ENCODE results near the gene CACNA2D2. TPM values are rescaled to one million over a fixed set of nuclear protein-coding genes. Genes with fewer than 3 reads are reported as not detected.

CACNA2D2 gene
- total RNA-seq, 4 donors from 2014 or later, result 1.1 to 2.0 (median 1.6) TPM

DNA sequence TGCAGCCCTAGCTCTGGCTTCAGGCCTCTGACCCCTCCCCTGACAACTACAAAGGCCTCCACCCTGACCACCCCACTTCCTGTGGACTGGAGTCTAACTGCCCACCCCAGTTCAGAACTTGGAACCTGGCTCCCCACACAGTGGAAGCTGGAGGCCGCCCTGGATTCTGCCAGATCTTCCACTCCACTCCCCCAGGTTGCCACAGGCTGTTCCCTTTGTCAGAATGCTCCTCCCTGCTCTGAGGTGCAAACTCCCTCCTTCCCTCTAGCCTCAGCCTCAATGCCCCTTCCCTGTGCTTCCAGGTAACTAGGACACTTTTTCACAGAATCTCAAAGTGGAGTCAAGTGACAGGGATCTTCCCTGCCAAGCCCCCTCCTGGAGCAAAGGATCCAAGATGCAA is 81.3 kb downstream of the CACNA2D2 start:
- TF ChIP-seq, protein P1, sequence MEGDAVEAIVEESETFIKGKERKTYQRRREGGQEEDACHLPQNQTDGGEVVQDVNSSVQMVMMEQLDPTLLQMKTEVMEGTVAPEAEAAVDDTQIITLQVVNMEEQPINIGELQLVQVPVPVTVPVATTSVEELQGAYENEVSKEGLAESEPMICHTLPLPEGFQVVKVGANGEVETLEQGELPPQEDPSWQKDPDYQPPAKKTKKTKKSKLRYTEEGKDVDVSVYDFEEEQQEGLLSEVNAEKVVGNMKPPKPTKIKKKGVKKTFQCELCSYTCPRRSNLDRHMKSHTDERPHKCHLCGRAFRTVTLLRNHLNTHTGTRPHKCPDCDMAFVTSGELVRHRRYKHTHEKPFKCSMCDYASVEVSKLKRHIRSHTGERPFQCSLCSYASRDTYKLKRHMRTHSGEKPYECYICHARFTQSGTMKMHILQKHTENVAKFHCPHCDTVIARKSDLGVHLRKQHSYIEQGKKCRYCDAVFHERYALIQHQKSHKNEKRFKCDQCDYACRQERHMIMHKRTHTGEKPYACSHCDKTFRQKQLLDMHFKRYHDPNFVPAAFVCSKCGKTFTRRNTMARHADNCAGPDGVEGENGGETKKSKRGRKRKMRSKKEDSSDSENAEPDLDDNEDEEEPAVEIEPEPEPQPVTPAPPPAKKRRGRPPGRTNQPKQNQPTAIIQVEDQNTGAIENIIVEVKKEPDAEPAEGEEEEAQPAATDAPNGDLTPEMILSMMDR (IDR thresholded peaks at IDR 0.05), result no peak
- TF ChIP-seq POLR2A (IDR thresholded peaks at IDR 0.05), result no peak
- no peak overlapping the region for H3K4me3 ChIP-seq (ENCODE audit: low read depth, poor library complexity, severe bottlenecking)
- no peak for DNase-seq (ENCODE audit: low spot score in 2 of 2)
- 80 to 86% methylated on average over 1 of the region's 1 CpG for WGBS, 2 donors
- intact Hi-C loops (cut with DNase I; ENCODE audit: low total_unique reads), result no loop called here

DNA sequence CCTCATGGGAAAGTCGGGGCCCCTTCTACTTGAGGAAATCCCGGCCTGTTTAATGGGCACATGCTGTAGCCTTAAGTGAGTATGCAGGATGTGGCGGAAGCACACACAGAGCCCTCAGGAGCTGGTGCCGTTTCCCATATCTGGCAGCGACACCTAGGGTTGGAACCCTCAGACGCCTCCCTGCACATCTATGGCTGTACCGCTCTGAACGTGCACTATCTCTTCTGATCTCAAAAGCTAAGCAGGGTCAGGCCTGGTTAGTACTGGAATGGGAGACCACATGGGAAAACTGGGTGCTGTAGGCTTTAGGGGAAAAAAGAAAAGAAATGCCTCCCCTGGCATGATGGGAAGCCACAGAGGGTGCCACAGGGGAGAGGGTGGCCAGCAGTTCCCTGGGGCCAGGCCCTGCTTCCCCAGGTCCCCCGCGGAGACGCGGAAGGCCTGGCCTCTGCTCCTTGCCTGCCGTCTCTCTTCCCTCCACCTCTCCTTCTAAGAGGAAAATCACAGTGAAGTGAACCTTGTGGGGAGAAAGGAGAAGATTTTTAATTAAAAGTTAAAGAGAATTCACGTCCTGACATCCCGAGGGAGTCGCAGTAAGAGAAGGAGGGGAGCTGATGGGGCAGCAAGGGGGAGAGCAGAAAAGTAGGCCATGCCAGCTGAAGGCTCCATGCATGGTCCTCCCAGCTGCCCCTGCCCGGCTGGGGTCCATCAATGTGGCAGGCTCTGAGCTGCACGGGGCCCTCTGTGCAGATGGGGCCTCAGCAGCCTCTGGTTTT is 83.7 kb downstream of the CACNA2D2 start:
- TF ChIP-seq, protein P1 (IDR thresholded peaks at IDR 0.05), result no peak
- no peak for TF ChIP-seq POLR2A (IDR thresholded peaks at IDR 0.05)
- 89% methylated on average over 18 of the region's 18 CpGs for WGBS, 2 donors
- no peak for DNase-seq (ENCODE audit: low spot score in 2 of 2)

DNA sequence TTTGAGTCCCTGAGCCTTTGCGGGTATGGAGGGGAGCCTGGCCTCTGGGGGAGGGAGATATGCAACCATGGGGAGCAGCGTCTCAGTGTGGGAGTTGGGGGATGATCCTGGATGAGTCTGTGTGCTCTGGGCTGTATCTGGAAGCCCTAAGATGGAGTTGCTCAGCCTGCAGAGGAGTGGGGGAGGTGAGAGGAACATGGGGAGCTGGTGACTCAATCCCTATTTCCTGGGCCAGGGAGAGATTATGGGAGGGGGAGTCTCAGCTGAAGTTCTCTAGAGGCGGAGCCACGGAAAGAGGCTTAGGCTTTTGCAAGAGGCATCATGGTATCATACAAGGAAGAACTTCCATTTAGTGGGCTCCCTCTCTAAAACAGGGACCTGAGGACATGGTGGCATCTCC is 84.6 kb downstream of the CACNA2D2 start:
- no peak for TF ChIP-seq POLR2A (IDR thresholded peaks at IDR 0.05)
- TF ChIP-seq, protein P1 (IDR thresholded peaks at IDR 0.05), result no peak
- WGBS, 2 donors, result 82 to 83% methylated on average over 4 of the region's 4 CpGs
- intact Hi-C loops (cut with DNase I; ENCODE audit: low total_unique reads), result no loop called here
- no peak overlapping the region for H3K4me3 ChIP-seq (ENCODE audit: low read depth, poor library complexity, severe bottlenecking)
- no peak for DNase-seq (ENCODE audit: low spot score in 2 of 2)

More for the DNA sequence above, 83.7 kb downstream of the CACNA2D2 start:
- intact Hi-C loops (cut with DNase I; ENCODE audit: low total_unique reads), result no loop called here
- no peak overlapping the region for H3K4me3 ChIP-seq (ENCODE audit: low read depth, poor library complexity, severe bottlenecking)

DNA sequence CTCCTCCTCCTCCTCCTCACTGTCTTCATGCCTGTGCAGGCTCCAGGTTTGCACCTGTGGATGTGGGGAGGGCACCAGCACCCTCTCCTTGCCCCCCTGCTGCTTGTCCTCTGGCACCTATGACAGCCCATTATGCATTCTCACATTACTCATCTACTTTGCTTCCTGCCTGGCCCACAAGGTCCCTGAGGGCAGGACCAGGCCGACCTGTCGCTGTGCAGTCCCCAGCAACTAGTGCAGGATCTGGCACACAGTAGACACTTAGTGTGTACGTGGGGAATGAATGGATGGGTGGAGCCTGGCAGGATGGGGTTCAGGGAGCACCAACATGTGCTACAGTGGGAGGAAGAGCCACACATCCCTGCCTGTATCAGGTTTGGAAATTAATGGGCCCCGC is 85.8 kb downstream of the CACNA2D2 start:
- no peak for DNase-seq (ENCODE audit: low spot score in 2 of 2)
- 37 to 43% methylated on average over 4 of the region's 4 CpGs for WGBS, 2 donors
- no peak for TF ChIP-seq POLR2A (IDR thresholded peaks at IDR 0.05)
- TF ChIP-seq, protein P1 (IDR thresholded peaks at IDR 0.05), result no peak
- intact Hi-C loops (cut with DNase I; ENCODE audit: low total_unique reads), result no loop called here
- H3K4me3 ChIP-seq (ENCODE audit: low read depth, poor library complexity, severe bottlenecking), result no peak overlapping the region

DNA sequence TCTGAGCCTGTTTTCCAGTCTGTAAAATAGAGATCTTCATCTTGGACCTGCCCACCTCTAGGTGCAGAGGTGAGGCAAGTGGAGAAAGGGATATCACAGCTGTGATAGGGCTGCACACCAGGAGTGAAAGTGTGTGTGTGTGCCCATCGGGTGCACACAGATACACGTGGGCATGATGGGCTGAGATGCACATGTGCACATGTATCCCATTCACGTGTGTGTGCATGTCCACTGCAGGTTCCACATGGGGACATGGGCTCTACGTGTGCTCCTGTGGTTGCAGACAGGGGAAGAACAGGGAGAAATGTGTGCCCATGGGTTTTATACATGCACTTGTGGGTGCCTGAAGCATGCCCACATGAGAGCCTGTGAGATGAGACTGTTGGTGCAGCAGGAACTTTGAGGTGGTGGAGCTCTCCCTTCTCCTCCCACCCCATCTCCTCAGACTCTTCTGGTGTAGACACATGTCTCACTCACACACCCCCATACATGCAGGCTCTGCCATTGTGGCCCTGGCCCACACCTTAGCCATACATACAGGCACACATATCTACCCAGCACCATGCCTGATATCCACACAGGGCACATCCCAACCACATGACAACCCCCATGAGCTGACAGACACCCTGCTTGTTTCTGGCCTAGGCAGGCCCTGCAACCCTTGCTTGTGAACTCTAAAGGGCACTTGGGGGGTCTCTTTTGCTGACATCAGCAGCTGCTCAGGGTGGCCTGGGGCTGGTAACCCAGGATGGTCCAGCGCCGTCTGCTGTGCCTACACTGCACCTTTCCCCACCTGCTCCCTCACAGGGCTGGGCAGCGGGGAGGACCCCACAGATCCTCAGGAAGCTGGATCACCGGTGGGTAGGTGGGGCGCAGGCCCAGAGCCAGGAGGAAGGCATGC is 86.4 kb downstream of the CACNA2D2 start:
- 74 to 84% methylated on average over 8 to 9 of the region's 9 CpGs for WGBS, 2 donors
- no peak for DNase-seq (ENCODE audit: low spot score in 2 of 2)
- TF ChIP-seq POLR2A (IDR thresholded peaks at IDR 0.05), result no peak
- TF ChIP-seq, protein P1 (IDR thresholded peaks at IDR 0.05), result no peak
- no peak overlapping the region for H3K4me3 ChIP-seq (ENCODE audit: low read depth, poor library complexity, severe bottlenecking)
- intact Hi-C loops (cut with DNase I; ENCODE audit: low total_unique reads), result no loop called here

Data from lower leg skin (tissue), 4 donors.